NB4 (cell line): ENCODE data around the gene GDPD3.

Source experiments
- DNase-seq: peaks from one replicate; pipeline ENCODE4 v3.0.0; 2010; ENCODE audit warnings: low read depth
- H3K4me3 ChIP-seq: one replicate; pipeline ENCODE4 v1.5.1; 2011; ENCODE audit warnings: mild to moderate bottlenecking, low read depth, low read length, moderate library complexity
- CTCF ChIP-seq: IDR thresholded peaks from one replicate; pipeline ENCODE4 v1.5.1; 2012; ENCODE audit warnings: low read depth, low read length
- MAX ChIP-seq: IDR thresholded peaks from 2 replicates; pipeline ENCODE4 v1.6.1; 2011; ENCODE audit warnings: low read depth, low read length
- MYC ChIP-seq: IDR thresholded peaks from 2 replicates; pipeline ENCODE4 v1.6.1; 2011; ENCODE audit warnings: low read depth, low read length
- POLR2A ChIP-seq: IDR thresholded peaks from 2 replicates; pipeline ENCODE4 v1.6.1; 2011; ENCODE audit warnings: mild to moderate bottlenecking; ENCODE audit not compliant: insufficient read length; ENCODE audit errors: extremely low read depth

The GDPD3 gene

GRCh38 chr16:30149250-30149930 lies 36.1 kb upstream of the GDPD3 start:
- no peak for DNase-seq
- TF ChIP-seq MYC (no peak), MAX (no peak), CTCF (no peak), POLR2A (no peak)

GRCh38 chr16:30147843-30148510 lies 34.6 kb upstream of the GDPD3 start:
- no peak overlapping the region for H3K4me3 ChIP-seq
- TF ChIP-seq MAX (no peak), MYC (no peak), POLR2A (no peak), CTCF (no peak)
- no peak for DNase-seq

More at GRCh38 chr16:30149250-30149930, 36.1 kb upstream of the GDPD3 start:
- no peak overlapping the region for H3K4me3 ChIP-seq

- DNase-seq: no peak
- TF ChIP-seq CTCF (no peak), MAX (no peak), MYC (no peak), POLR2A (no peak)
- no peak overlapping the region for H3K4me3 ChIP-seq
These were observed 32.3 kb upstream of the GDPD3 start for GRCh38 chr16:30145657-30146056.

GRCh38 chr16:30144917-30145316 lies 31.6 kb upstream of the GDPD3 start:
- no peak for DNase-seq
- TF ChIP-seq POLR2A: no peak
- TF ChIP-seq MYC: no peak
- TF ChIP-seq CTCF: no peak
- no peak for TF ChIP-seq MAX
- no peak overlapping the region for H3K4me3 ChIP-seq

GRCh38 chr16:30144017-30144416 lies 30.7 kb upstream of the GDPD3 start:
- H3K4me3 ChIP-seq: no peak overlapping the region
- TF ChIP-seq MAX (no peak), MYC (no peak), CTCF (no peak), POLR2A (no peak)
- DNase-seq: no peak
